ENCODE results near the gene NFIA.

GRCh38 chr1:61169634-61170033 is 87.3 kb downstream of the NFIA start:
- TF ChIP-seq CTCF (IDR thresholded peaks at IDR 0.05; ENCODE audit: low read length) = no peak
- TF ChIP-seq EZH2phosphoT487 (IDR thresholded peaks at IDR 0.05; ENCODE audit: low read length) = no peak
- no peak for TF ChIP-seq EZH2 (optimal IDR thresholded peaks at IDR 0.05; ENCODE audit: low read depth, low read length)
